Kidney (tissue), 14 donors: Measurements from ENCODE around the gene AGAP5. TPM values are rescaled to one million over a fixed set of nuclear protein-coding genes. Genes with fewer than 3 reads are reported as not detected.
"Not testable (repeated sequence)": the region's sequence is repeated elsewhere in the genome, so short reads cannot be mapped to it uniquely, and the experiment has no call there.

Experiments used
- DNase-seq, 5 donors: peaks; one replicate each; pipeline ENCODE4 v3.0.0-alpha.2; 2013 to 2020
- FAIRE-seq: peaks from 2 replicates; lab custom pipeline; 2012; peaks lifted over from hg19 to GRCh38; lab: Jason Lieb, UNC
- H3K27ac ChIP-seq, 2 donors: one replicate each; pipeline ENCODE4 v1.7.0; 2013; ENCODE audit warnings: low read depth in 2 of 2, low read length in 2 of 2, inconsistent platforms in 1 of 2
- H3K27me3 ChIP-seq: one replicate; pipeline ENCODE4 v1.7.1; 2013; ENCODE audit warnings: low read length, inconsistent platforms; ENCODE audit not compliant: control insufficient read depth, insufficient read depth
- H3K36me3 ChIP-seq, 3 donors: one replicate each; pipeline versions ENCODE4 v1.7.0 to v1.7.1; 2013; ENCODE audit warnings: low read length in 3 of 3, control low read depth in 1 of 3, inconsistent platforms in 1 of 3; ENCODE audit not compliant: insufficient read depth in 3 of 3, control insufficient read depth in 2 of 3
- H3K4me1 ChIP-seq, 3 donors: one replicate each; pipeline versions ENCODE4 v1.7.0 to v1.7.1; 2013; ENCODE audit warnings: low read length in 3 of 3, inconsistent platforms in 1 of 3, low read depth in 1 of 3; ENCODE audit not compliant: control insufficient read depth in 2 of 3, insufficient read depth in 2 of 3
- H3K4me3 ChIP-seq, 3 donors: one replicate each; pipeline versions ENCODE4 v1.7.0 to v1.8.1; 2013; ENCODE audit warnings: low read length in 3 of 3, control low read depth in 1 of 3, inconsistent platforms in 1 of 3
- H3K9ac ChIP-seq, 3 donors: one replicate each; pipeline versions ENCODE4 v1.7.0 to v1.7.1; 2013; ENCODE audit warnings: low read length in 3 of 3, control low read depth in 1 of 3, inconsistent platforms in 1 of 3
- H3K9me3 ChIP-seq, 3 donors: one replicate each; pipeline versions ENCODE4 v1.7.0 to v1.7.1; 2013; ENCODE audit warnings: low read length in 3 of 3, control low read depth in 1 of 3, inconsistent platforms in 1 of 3; ENCODE audit not compliant: control insufficient read depth in 2 of 3, insufficient read depth in 1 of 3
- intact Hi-C: fragments of 100-400 bp; cut with DNase I; formaldehyde crosslinking; loops from one replicate; pipeline ENCODE4 v1.11.1; 2022
- polyA plus RNA-seq: library from polyadenylated mRNA; stranded (reverse); fragments of 350-450 nt; fragmentation: Illumina TruSeq; extraction: RNeasy Lipid Tissue Mini Kit (QIAGEN cat#74804); gene quantifications from one replicate; pipeline ENCODE4 v1.2.3, GENCODE V29; 2014; ENCODE audit warnings: low read depth, low replicate concordance; ENCODE audit not compliant: insufficient read depth
- total RNA-seq: library from RNA; stranded (reverse); fragmentation: NEBNext Ultra II Directional; extraction: Animal tissue kit (Norgen Biotek cat#: 25700); gene quantifications from one replicate; pipeline ENCODE4 v1.2.1, GENCODE V29; 2021
- TF ChIP-seq, protein P1 (sequence below): IDR thresholded peaks from 3 replicates; pipeline ENCODE4 v1.5.1; 2012; ENCODE audit warnings: mild to moderate bottlenecking, moderate library complexity, borderline replicate concordance; ENCODE audit not compliant: insufficient read depth; ENCODE audit errors: extremely low read depth
- donor health status: control.
- donor health status: control.
- donor health status: control.
- donor health status: control.
- donor health status: control.
- donor health status: DM: yes; HTN: yes; CAD: no.
- donor health status: Normal renal cell carcinoma (clear cell type).

AGAP5 gene
- total and polyA plus RNA-seq, 2 donors from 2014 or later: 3.8 to 9.9 TPM

DNA sequence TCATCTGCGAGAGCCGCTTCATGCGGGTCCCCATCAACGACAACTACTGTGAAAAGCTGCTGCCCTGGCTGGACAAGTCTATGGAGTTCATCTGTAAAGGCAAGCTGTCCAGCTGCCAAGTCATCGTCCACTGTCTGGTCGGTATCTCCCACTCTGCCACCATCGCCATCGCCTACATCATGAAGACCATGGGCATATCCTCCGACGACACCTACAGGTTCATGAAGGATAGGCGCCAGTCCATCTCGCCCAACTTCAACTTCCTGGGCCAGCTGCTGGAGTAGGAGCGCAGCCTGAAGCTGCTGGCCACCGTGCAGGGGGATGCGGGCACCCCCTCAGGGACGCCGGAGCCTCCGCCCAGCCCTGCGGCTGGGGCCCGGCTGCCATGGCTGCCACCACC lies 34.5 kb upstream of the AGAP5 start:
- no peaks in the 10 kb centered on the region for H3K27me3 ChIP-seq
- peak in 1 of 5 donors; percentile 41 for DNase-seq
- peaks cover 0 to 7% (median 0%) of the 10 kb centered on the region in 3 donors for H3K4me1 ChIP-seq
- peaks cover 0 to 3% (median 0%) of the 10 kb centered on the region in 3 donors for H3K36me3 ChIP-seq
- H3K27ac ChIP-seq: no peak overlapping the region
- intact Hi-C loops: no loop called here
- no peak for FAIRE-seq
- H3K4me3 ChIP-seq: no peak overlapping the region
- TF ChIP-seq, protein P1, sequence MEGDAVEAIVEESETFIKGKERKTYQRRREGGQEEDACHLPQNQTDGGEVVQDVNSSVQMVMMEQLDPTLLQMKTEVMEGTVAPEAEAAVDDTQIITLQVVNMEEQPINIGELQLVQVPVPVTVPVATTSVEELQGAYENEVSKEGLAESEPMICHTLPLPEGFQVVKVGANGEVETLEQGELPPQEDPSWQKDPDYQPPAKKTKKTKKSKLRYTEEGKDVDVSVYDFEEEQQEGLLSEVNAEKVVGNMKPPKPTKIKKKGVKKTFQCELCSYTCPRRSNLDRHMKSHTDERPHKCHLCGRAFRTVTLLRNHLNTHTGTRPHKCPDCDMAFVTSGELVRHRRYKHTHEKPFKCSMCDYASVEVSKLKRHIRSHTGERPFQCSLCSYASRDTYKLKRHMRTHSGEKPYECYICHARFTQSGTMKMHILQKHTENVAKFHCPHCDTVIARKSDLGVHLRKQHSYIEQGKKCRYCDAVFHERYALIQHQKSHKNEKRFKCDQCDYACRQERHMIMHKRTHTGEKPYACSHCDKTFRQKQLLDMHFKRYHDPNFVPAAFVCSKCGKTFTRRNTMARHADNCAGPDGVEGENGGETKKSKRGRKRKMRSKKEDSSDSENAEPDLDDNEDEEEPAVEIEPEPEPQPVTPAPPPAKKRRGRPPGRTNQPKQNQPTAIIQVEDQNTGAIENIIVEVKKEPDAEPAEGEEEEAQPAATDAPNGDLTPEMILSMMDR: no peak
- no peak overlapping the region for H3K9ac ChIP-seq
- H3K9me3 ChIP-seq: no peaks in the 10 kb centered on the region

GRCh38 chr10:73731588-73732375 lies 33.9 kb upstream of the AGAP5 start:
- no peaks in the 10 kb centered on the region for H3K9me3 ChIP-seq
- H3K4me1 ChIP-seq: peaks cover 0 to 7% (median 0%) of the 10 kb centered on the region in 3 donors
- TF ChIP-seq, protein P1: no peak
- no peak overlapping the region for H3K9ac ChIP-seq
- H3K27ac ChIP-seq: no peak overlapping the region
- H3K4me3 ChIP-seq: no peak overlapping the region
- FAIRE-seq: no peak
- peaks cover 0 to 7% (median 1%) of the 10 kb centered on the region in 3 donors for H3K36me3 ChIP-seq
- intact Hi-C loops: no loop called here
- no peaks in the 10 kb centered on the region for H3K27me3 ChIP-seq
- peak in 2 of 5 donors; percentile 47 to 59 for DNase-seq

DNA sequence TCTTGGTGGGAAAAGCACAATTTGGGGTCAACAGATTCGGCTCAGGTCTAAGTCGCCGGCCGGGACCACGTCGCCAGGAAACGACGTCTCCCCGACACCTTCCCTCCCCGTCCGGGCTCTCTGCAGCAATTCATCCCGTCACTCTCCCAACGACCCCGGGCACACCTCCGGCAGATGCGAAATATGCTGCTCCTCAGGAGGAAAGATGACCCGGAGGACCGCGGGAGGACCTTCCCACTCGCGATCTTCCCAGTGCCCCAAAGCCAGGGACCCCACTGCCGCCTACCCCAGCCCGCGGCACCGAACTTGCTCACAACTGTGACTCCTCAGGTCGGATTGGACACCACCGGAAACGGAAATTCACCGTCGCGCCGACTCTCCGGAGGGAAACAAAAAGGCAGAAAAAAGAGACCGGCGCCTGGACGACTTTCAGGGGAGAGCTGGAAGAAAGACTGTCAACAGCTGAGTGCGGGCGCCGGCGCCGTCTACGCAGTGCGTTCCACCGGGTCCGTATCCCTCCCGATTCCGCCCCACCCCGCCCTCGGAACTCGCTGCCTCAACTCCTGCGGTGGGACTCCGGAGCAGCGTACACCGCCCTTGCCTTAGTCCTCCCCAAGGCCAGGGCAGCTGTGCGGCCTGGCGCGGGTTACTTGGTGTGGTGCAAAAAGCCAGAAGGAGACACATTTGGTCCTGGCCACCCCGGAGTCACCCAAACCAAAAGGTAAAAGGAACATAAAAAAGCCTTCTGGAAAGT lies 32.4 kb upstream of the AGAP5 start:
- FAIRE-seq: no peak
- Histone ChIP-seq H3K9me3 (no peaks in the 10 kb centered on the region), H3K27me3 (no peaks in the 10 kb centered on the region), H3K9ac (peak overlapping the region; percentile 73 to 87 (median 73)), H3K27ac (peak overlapping the region; percentile 76 to 91), H3K4me1 (peaks cover 0 to 7% (median 0%) of the 10 kb centered on the region in 3 donors), H3K4me3 (peak overlapping the region; percentile 84 to 94 (median 94)), H3K36me3 (peaks cover 0 to 13% (median 5%) of the 10 kb centered on the region in 3 donors)
- TF ChIP-seq, protein P1: no peak
- peak; percentile 95 to 97 (median 95) for DNase-seq
- intact Hi-C loops: no loop called here

DNA sequence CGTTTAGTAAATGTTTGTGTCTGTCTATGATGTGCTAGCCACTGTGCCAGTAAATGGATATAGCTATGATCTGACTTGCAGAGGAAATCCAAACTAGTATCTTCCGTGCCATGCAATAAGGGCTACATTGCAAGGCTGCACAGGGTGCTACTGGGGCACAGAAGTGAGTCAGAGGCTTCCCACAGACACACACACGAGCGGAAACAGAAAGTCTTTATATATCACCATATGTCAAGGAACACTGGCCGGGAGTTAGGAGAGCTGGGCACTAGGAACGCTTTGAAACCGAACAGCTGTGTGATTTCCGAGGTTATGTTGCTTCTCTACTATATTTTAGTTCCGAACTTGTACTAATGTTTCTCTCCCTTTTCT lies 31.9 kb upstream of the AGAP5 start:
- H3K4me1 ChIP-seq, intact Hi-C loops, H3K27me3 ChIP-seq, DNase-seq, FAIRE-seq, H3K9me3 ChIP-seq: not testable (repeated sequence)
- H3K4me3 ChIP-seq: peak overlapping the region; percentile 84 to 94 (median 94)
- peaks cover 0 to 14% (median 5%) of the 10 kb centered on the region in 3 donors for H3K36me3 ChIP-seq
- H3K27ac ChIP-seq: peak overlapping the region; percentile 76 to 91
- H3K9ac ChIP-seq: peak overlapping the region; percentile 73 to 87 (median 73)
